HG02678 (cell line): ENCODE results near the gene DSCAML1.

Experiments
- ATAC-seq: cut with Tn5 transposase; IDR thresholded peaks from one replicate; pipeline ENCODE4 v1.9.1; 2021; ENCODE audit warnings: mild to moderate bottlenecking, moderate library complexity; ENCODE audit not compliant: unreplicated experiment

Gene DSCAML1

GRCh38 chr11:117795638-117796455, 1.2 kb downstream of the DSCAML1 start:
- no peak for ATAC-seq

GRCh38 chr11:117794772-117795629, 2.0 kb downstream of the DSCAML1 start:
- ATAC-seq, result no peak

- ATAC-seq, result no peak
Observed at GRCh38 chr11:117794135-117794534, 2.9 kb downstream of the DSCAML1 start.

- no peak for ATAC-seq
Observed at GRCh38 chr11:117793583-117793982, 3.4 kb downstream of the DSCAML1 start.

- no peak for ATAC-seq
Observed at GRCh38 chr11:117792992-117793391, 4.0 kb downstream of the DSCAML1 start.

- ATAC-seq, result no peak
Observed at GRCh38 chr11:117792241-117792640, 4.8 kb downstream of the DSCAML1 start.

- no peak for ATAC-seq
Observed at GRCh38 chr11:117790279-117790678, 6.7 kb downstream of the DSCAML1 start.

- ATAC-seq, result no peak
Observed at GRCh38 chr11:117789241-117789640, 7.8 kb downstream of the DSCAML1 start.

- ATAC-seq, result no peak
Observed at GRCh38 chr11:117786135-117786870, 10.7 kb downstream of the DSCAML1 start.

GRCh38 chr11:117782101-117782500, 14.9 kb downstream of the DSCAML1 start:
- no peak for ATAC-seq

- no peak for ATAC-seq
Observed at GRCh38 chr11:117781627-117782026, 15.4 kb downstream of the DSCAML1 start.

GRCh38 chr11:117780456-117780855, 16.6 kb downstream of the DSCAML1 start:
- no peak for ATAC-seq

- no peak for ATAC-seq
Observed at GRCh38 chr11:117774553-117774952, 22.5 kb downstream of the DSCAML1 start.

- ATAC-seq, result no peak
Observed at GRCh38 chr11:117772360-117772759, 24.7 kb downstream of the DSCAML1 start.

GRCh38 chr11:117771841-117772240, 25.2 kb downstream of the DSCAML1 start:
- no peak for ATAC-seq

- no peak for ATAC-seq
Observed at GRCh38 chr11:117771197-117771596, 25.8 kb downstream of the DSCAML1 start.

- no peak for ATAC-seq
Observed at GRCh38 chr11:117770061-117770460, 27.0 kb downstream of the DSCAML1 start.

- ATAC-seq, result no peak
Observed at GRCh38 chr11:117769533-117769932, 27.5 kb downstream of the DSCAML1 start.

- no peak for ATAC-seq
Observed at GRCh38 chr11:117768506-117768905, 28.5 kb downstream of the DSCAML1 start.

- ATAC-seq, result no peak
Observed at GRCh38 chr11:117767071-117767470, 29.9 kb downstream of the DSCAML1 start.

- ATAC-seq, result no peak
Observed at GRCh38 chr11:117766576-117766975, 30.4 kb downstream of the DSCAML1 start.
